Measurements from ENCODE around the gene ITPA. TPM values are rescaled to one million over a fixed set of nuclear protein-coding genes. Genes with fewer than 3 reads are reported as not detected.

The ITPA gene
- total RNA-seq, 1 experiment from 2014 or later, result 42.5 TPM

GRCh38 chr20:3199976-3200755 is 9.1 kb upstream of the ITPA start:
- no peaks in the 10 kb centered on the region for H3K9me3 Mint-ChIP-seq (ENCODE audit: low read depth, unreplicated experiment)
- intact Hi-C loops (cut with micrococcal nuclease; ENCODE audit: unreplicated experiment), result no loop called here
- no peak overlapping the region for H3K27ac Mint-ChIP-seq (ENCODE audit: unreplicated experiment)
- no TSS peak for BruUV-seq (replicated peaks)
- peaks cover 62% of the 10 kb centered on the region for H3K36me3 Mint-ChIP-seq (ENCODE audit: insufficient read depth, unreplicated experiment)
- no peak overlapping the region for H3K4me3 Mint-ChIP-seq (ENCODE audit: low read depth, unreplicated experiment)
- CTCF ChIA-PET, result no interaction called here
- no peak for TF ChIP-seq CTCF (IDR thresholded peaks at IDR 0.05; ENCODE audit: unreplicated experiment)
- H3K27me3 Mint-ChIP-seq (ENCODE audit: unreplicated experiment), result no peaks in the 10 kb centered on the region
- DNase-seq, result no peak
- no peaks in the 10 kb centered on the region for H3K4me1 Mint-ChIP-seq (ENCODE audit: low read depth, unreplicated experiment)

DNA sequence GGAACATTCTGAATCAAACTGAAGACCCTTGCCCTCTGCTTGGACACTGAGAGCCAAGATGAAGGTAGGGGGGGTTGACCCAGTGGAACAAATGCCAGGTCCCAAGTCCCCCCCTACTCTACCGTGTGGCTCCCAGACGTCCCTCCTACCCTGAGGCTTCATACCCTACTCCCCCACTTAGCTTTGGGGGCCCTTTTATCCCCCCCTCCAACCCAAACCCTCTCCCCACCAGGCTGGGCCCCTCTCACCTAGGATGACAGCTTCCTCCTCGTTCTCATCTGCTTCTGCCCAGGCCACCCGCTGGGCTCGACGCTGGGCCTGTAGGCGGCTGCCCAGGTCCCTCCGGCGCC is 6.4 kb upstream of the ITPA start:
- CTCF ChIA-PET, result interaction anchor here (0.6 kb wide), 1 partner anchor 65 kb away, joined by 5 read pairs; no protein-coding TSS in a partner anchor
- DNase-seq, result no peak
- peak overlapping the region; percentile 94 for H3K4me3 Mint-ChIP-seq (ENCODE audit: low read depth, unreplicated experiment)
- peak overlapping the region; percentile 87 for H3K27ac Mint-ChIP-seq (ENCODE audit: unreplicated experiment)
- BruUV-seq (replicated peaks), result no TSS peak
- peaks cover 45% of the 10 kb centered on the region for H3K36me3 Mint-ChIP-seq (ENCODE audit: insufficient read depth, unreplicated experiment)
- TF ChIP-seq CTCF (IDR thresholded peaks at IDR 0.05; ENCODE audit: unreplicated experiment), result no peak
- H3K9me3 Mint-ChIP-seq (ENCODE audit: low read depth, unreplicated experiment), result no peaks in the 10 kb centered on the region
- no peaks in the 10 kb centered on the region for H3K4me1 Mint-ChIP-seq (ENCODE audit: low read depth, unreplicated experiment)
- no peaks in the 10 kb centered on the region for H3K27me3 Mint-ChIP-seq (ENCODE audit: unreplicated experiment)
- intact Hi-C loops (cut with micrococcal nuclease; ENCODE audit: unreplicated experiment), result no loop called here

GRCh38 chr20:3203315-3204123 is 5.8 kb upstream of the ITPA start:
- Mint-ChIP-seq H3K36me3 (ENCODE audit: insufficient read depth, unreplicated experiment) (peaks cover 44% of the 10 kb centered on the region), H3K27me3 (ENCODE audit: unreplicated experiment) (no peaks in the 10 kb centered on the region), H3K4me3 (ENCODE audit: low read depth, unreplicated experiment) (peak overlapping the region; percentile 94), H3K4me1 (ENCODE audit: low read depth, unreplicated experiment) (no peaks in the 10 kb centered on the region), H3K27ac (ENCODE audit: unreplicated experiment) (peak overlapping the region; percentile 87), H3K9me3 (ENCODE audit: low read depth, unreplicated experiment) (no peaks in the 10 kb centered on the region)
- TF ChIP-seq CTCF (IDR thresholded peaks at IDR 0.05; ENCODE audit: unreplicated experiment), result no peak
- CTCF ChIA-PET, result interaction anchor here (0.6 kb wide), 1 partner anchor 65 kb away, joined by 5 read pairs; no protein-coding TSS in a partner anchor
- BruUV-seq (replicated peaks), result no TSS peak
- intact Hi-C loops (cut with micrococcal nuclease; ENCODE audit: unreplicated experiment), result no loop called here
- DNase-seq, result peak; percentile 15

- no TSS peak for BruUV-seq (replicated peaks)
- no peaks in the 10 kb centered on the region for H3K9me3 Mint-ChIP-seq (ENCODE audit: low read depth, unreplicated experiment)
- CTCF ChIA-PET, result no interaction called here
- TF ChIP-seq CTCF (IDR thresholded peaks at IDR 0.05; ENCODE audit: unreplicated experiment), result no peak
- H3K4me3 Mint-ChIP-seq (ENCODE audit: low read depth, unreplicated experiment), result peak within 1 kb of the TSS; percentile 94
- H3K27me3 Mint-ChIP-seq (ENCODE audit: unreplicated experiment), result no peaks in the 10 kb centered on the region
- intact Hi-C loops (cut with micrococcal nuclease; ENCODE audit: unreplicated experiment), result no loop called here
- H3K36me3 Mint-ChIP-seq (ENCODE audit: insufficient read depth, unreplicated experiment), result peaks cover 46% of the 10 kb centered on the region
- peak; percentile 85 for DNase-seq
- H3K4me1 Mint-ChIP-seq (ENCODE audit: low read depth, unreplicated experiment), result no peaks in the 10 kb centered on the region
- H3K27ac Mint-ChIP-seq (ENCODE audit: unreplicated experiment), result peak within 1 kb of the TSS; percentile 87
Measured at GRCh38 chr20:3204124-3204794, 5.0 kb upstream of the ITPA start, which contains the start of gene DDRGK1. DDRGK1 (minus strand) TSS chr20:3204682; CDS start chr20:3204627, 55 bp downstream.

Measured in Calu3 (cell line).